ENCODE data around the gene MYBPHL.

The MYBPHL gene

GRCh38 chr1:109248797-109249629 is 57.8 kb downstream of the MYBPHL start, which contains the start of gene CELSR2:
Gene CELSR2, plus strand, starts transcription at chr1:109249539. Its CDS starts 541 bp downstream, at chr1:109250080.
- peak; percentile 78 to 87 for DNase-seq (ENCODE audit: low read depth in 1 of 2, low spot score in 1 of 2)
- in situ Hi-C loops (cut with HindIII; ENCODE audit: low pct_unique_long_range_greater_than_20kb, low sequenced_read_pairs): no loop called here

GRCh38 chr1:109248444-109248796 is 58.4 kb downstream of the MYBPHL start:
- in situ Hi-C loops (cut with HindIII; ENCODE audit: low pct_unique_long_range_greater_than_20kb, low sequenced_read_pairs): no loop called here
- TF ChIP-seq JUND (IDR thresholded peaks at IDR 0.05; ENCODE audit: low read depth): no peak
- DNase-seq (ENCODE audit: low read depth in 1 of 2, low spot score in 1 of 2): no peak

More at GRCh38 chr1:109248797-109249629, 57.8 kb downstream of the MYBPHL start, which contains the start of gene CELSR2:
- TF ChIP-seq JUND (IDR thresholded peaks at IDR 0.05; ENCODE audit: low read depth): no peak

GRCh38 chr1:109247401-109248365 is 59.1 kb downstream of the MYBPHL start:
- in situ Hi-C loops (cut with HindIII; ENCODE audit: low pct_unique_long_range_greater_than_20kb, low sequenced_read_pairs): no loop called here
- TF ChIP-seq JUND (IDR thresholded peaks at IDR 0.05; ENCODE audit: low read depth): no peak

GRCh38 chr1:109246141-109246551 is 60.7 kb downstream of the MYBPHL start:
- in situ Hi-C loops (cut with HindIII; ENCODE audit: low pct_unique_long_range_greater_than_20kb, low sequenced_read_pairs): no loop called here
- no peak for TF ChIP-seq JUND (IDR thresholded peaks at IDR 0.05; ENCODE audit: low read depth)

More at GRCh38 chr1:109247401-109248365, 59.1 kb downstream of the MYBPHL start:
- no peak for DNase-seq (ENCODE audit: low read depth in 1 of 2, low spot score in 1 of 2)

GRCh38 chr1:109243860-109244552 is 62.8 kb downstream of the MYBPHL start:
- DNase-seq (ENCODE audit: low read depth in 1 of 2, low spot score in 1 of 2): no peak
- in situ Hi-C loops (cut with HindIII; ENCODE audit: low pct_unique_long_range_greater_than_20kb, low sequenced_read_pairs): no loop called here
- TF ChIP-seq JUND (IDR thresholded peaks at IDR 0.05; ENCODE audit: low read depth): no peak

More at GRCh38 chr1:109246141-109246551, 60.7 kb downstream of the MYBPHL start:
- peak in 1 of 2 experiments; percentile 71 for DNase-seq (ENCODE audit: low read depth in 1 of 2, low spot score in 1 of 2)

GRCh38 chr1:109243221-109243620 is 63.6 kb downstream of the MYBPHL start:
- in situ Hi-C loops (cut with HindIII; ENCODE audit: low pct_unique_long_range_greater_than_20kb, low sequenced_read_pairs): no loop called here
- DNase-seq (ENCODE audit: low read depth in 1 of 2, low spot score in 1 of 2): no peak
- TF ChIP-seq JUND (IDR thresholded peaks at IDR 0.05; ENCODE audit: low read depth): no peak

- no peak for TF ChIP-seq JUND (IDR thresholded peaks at IDR 0.05; ENCODE audit: low read depth)
- DNase-seq (ENCODE audit: low read depth in 1 of 2, low spot score in 1 of 2): no peak
- in situ Hi-C loops (cut with HindIII; ENCODE audit: low pct_unique_long_range_greater_than_20kb, low sequenced_read_pairs): no loop called here
Observed at GRCh38 chr1:109242387-109242786, 64.4 kb downstream of the MYBPHL start.
